Urothelium cell line (cell line): Measurements from ENCODE around the gene RAB40C.

Experiments
- DNase-seq: peaks from one replicate; pipeline ENCODE4 v3.0.0; 2011; ENCODE audit warnings: low spot score, mixed read lengths
- FAIRE-seq: peaks from 2 replicates; lab custom pipeline; 2011; peaks lifted over from hg19 to GRCh38; lab: Jason Lieb, UNC

RAB40C gene, protein sequence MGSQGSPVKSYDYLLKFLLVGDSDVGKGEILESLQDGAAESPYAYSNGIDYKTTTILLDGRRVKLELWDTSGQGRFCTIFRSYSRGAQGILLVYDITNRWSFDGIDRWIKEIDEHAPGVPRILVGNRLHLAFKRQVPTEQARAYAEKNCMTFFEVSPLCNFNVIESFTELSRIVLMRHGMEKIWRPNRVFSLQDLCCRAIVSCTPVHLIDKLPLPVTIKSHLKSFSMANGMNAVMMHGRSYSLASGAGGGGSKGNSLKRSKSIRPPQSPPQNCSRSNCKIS

DNA sequence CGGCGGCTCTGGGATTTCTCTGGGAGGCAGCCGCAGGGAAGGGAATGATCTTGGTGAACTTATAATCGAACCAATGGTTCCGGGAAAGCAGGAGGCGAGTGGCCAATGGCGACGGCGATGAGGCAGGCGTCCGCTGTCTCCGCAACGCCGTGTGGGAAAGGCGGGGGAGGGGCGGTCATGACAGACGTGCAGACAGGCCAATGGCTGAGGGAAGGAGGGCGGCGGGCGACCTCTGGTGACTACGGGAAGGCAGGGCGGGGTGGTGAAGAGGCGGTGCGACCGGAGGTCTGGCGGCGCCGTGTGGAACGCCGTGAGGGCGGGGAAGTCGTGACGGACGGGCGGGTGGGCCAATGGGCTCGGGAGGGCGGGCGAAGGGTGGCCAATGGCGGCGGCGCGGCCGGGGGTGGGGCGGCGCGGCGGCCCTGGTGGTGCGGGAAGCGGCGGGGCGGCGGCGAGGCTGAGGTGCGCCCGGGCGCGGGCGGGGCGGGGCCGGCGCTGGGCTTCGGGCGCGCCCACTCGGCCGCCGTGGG is at the start of gene RAB40C:
Gene RAB40C, plus strand, starts transcription at position 409 of the 530 bp plus-strand sequence. CDS start 226 bp downstream, outside the sequence.
- peak; percentile 99 for DNase-seq
- peak; percentile 81 for FAIRE-seq

DNA sequence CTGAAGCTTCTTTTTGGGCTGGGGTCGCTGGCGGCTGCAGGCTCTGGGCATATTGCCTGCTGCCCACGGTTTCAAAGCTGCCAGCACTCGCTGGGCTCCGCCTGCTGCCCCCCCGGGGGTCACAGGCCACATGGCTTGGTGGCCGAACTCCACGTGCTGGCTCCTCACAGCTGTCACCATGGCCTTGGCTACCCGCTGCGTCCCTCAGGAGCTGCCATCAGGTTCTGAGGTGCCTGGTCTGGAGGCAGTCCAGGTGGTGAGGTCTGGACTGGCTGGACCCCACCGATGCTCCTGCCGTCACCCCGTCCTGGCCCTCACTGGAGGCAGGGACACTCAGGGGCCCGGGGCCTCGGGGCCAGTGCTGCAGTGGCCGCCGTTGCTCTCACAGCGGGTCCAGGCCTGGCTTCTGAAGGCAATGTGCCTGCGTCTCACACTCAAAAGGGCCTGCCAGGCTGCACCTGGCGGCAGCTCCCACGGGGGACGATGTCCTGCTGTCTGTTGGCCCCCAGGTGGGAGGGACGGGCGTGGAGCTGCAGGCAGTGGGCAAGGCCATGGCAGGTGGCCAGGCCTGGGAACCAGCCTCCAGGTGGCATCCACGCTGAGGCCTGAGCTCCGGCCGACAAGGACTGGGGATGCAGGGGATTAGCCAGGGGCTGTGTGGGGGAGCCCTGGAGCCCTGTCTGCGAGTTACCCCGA is 49.1 kb upstream of the RAB40C start:
- no peak for FAIRE-seq
- DNase-seq, result no peak

- FAIRE-seq (no peak), DNase-seq (no peak)
These were observed 46.3 kb upstream of the RAB40C start for GRCh38 chr16:543301-544164.

DNA sequence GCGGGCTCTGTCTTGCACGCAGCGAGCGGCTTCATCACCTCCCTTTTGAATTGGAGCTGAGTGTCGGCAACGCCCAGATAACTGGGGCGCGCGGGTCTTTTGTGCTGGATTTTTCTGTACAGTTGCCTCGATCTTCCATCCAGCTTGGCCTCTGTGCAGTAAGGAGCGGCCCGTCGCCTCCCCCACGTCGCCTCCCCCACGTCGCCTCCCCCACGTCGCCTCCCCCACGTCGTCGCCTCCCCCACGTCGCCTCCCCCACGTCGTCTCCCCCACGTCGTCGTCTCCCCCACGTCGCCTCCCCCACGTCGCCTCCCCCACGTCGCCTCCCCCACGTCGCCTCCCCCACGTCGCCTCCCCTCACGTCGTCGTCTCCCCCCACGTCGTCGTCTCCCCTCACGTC is 45.3 kb upstream of the RAB40C start:
- FAIRE-seq (no peak), DNase-seq (no peak)

DNA sequence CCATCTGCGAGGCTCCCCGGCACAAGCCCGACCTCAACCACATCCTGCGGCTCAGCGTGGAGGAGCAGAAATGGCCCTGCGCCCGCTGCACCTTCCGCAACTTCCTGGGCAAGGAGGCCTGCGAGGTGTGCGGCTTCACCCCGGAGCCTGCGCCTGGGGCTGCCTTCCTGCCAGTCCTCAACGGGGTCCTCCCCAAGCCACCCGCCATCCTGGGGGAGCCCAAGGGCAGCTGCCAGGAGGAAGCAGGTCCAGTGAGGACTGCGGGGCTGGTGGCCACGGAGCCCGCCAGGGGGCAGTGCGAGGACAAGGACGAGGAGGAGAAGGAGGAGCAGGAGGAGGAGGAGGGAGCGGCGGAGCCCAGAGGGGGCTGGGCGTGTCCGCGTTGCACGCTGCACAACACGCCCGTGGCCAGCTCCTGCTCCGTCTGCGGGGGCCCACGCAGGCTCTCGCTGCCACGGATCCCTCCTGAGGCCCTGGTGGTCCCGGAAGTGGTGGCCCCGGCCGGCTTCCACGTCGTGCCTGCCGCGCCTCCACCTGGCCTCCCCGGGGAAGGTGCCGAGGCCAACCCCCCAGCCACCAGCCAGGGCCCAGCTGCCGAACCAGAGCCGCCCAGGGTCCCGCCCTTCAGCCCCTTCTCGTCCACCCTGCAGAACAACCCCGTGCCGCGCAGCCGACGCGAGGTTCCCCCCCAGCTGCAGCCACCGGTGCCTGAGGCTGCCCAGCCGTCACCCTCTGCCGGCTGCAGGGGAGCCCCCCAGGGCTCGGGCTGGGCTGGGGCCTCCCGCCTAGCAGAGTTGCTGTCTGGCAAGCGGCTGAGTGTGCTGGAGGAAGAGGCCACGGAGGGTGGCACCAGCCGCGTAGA is 42.7 kb upstream of the RAB40C start:
- DNase-seq, result no peak
- FAIRE-seq, result no peak

DNA sequence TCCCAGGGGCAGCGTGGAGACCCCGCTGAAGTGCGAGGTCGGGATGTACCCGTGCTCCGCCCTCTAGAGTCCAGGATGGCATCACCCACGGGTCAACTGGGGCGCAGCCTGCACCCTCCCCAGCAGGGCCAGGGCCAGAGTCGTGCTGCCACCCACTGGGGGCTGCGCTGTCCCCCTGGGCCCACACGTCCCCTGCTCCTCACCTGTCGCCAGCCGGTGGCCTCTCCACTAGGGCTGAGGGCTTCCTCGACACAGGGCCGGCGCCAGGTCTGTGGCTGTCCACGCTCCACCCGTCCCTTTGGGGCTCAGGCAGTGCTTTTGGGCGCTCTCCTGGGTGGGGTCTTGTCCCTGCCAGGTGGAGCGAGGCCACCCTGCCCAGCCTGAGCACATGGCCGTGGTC is 41.3 kb upstream of the RAB40C start:
- no peak for FAIRE-seq
- no peak for DNase-seq

- DNase-seq (no peak), FAIRE-seq (no peak)
These were observed 40.2 kb upstream of the RAB40C start for GRCh38 chr16:549544-550263.

GRCh38 chr16:551210-551609 is 38.7 kb upstream of the RAB40C start:
- FAIRE-seq, result no peak
- no peak for DNase-seq

GRCh38 chr16:552171-552570 is 37.7 kb upstream of the RAB40C start:
- DNase-seq (no peak), FAIRE-seq (no peak)

- no peak for FAIRE-seq
These were observed 36.1 kb upstream of the RAB40C start for GRCh38 chr16:553601-554296.

GRCh38 chr16:554297-554621 is 35.6 kb upstream of the RAB40C start:
- DNase-seq (no peak), FAIRE-seq (no peak)

More at GRCh38 chr16:553601-554296, 36.1 kb upstream of the RAB40C start:
- no peak for DNase-seq

DNA sequence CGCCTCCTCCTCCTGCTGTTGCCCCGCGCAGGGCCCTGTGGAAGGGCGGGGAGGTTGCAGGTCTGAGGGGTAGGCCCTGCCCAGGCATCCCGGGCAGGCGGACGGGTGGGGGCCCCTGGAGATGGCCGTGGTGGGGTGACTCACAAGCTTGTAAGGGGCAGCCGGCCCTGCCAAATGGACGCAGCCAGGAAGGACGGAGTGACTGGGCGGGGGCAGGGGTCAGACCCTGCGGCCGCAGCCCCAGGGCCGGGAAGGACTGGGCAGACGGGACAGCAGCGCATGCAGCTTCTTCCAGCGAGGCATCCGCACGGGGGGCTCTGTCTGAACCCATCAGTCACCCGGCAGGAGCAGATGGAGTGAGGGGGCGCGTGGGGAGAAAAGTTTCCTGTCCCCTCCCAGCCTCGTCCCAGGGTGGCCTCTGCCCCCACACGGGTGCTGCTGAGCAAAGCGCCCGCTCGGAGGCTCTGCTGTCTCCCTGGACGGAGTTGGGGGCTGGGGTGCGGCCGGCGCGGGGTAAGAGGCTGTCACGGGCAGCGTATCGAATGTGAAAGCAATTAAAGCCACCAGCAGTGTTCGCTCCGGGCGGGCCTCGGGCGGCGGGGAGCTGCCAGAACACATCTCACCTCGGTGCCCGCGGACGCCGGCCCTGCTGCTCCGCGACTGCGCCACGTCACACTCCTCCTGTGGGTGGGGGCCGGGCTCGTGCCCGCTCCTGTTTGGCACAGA is 35.1 kb upstream of the RAB40C start:
- no peak for FAIRE-seq
- DNase-seq, result no peak

DNA sequence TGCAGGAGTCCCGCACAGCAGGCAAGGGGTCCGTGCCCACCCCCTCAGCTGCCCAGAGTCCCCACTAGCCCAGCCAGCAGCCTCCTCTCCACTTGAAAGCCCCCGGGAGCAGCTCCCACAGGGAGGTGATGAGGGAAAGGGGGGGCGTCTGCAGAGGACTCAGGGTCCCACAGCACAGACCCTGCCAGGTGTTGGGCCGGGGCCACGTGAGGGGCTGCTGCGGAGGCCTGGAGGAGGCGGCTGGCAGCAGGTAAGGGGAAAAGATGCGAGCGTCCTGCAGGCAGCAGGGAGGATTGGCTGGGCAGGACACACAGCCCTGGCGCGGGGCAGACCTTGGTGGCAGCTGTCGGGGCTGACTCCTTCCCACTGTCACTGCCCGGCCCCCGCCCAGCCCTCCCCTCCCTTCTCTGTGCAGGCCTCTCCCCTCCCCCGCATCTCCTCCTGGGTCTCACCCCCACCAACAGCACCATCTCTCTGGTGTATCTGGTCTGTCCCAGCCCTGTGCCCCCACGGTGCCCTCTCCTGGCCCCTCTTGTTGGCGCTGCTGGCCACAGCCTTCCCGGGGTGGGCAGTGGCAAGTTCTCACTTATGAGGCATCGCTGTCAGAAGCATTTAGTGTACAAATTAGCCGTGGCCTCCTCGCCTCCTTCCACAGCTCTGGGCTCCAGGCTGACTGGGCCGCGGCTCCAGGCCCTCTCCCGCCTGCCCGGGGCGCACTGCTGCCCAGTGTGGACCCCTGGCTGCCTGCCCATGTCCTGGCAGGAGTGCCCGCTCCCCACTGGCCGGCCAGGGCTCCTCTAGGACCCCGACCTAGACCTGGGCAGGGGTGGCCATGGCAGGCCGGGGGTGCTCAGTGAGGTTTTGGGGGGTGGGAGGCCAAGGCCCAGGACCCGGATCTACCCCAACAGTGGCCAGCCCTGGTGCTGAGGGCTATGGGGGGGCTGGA is 34.1 kb upstream of the RAB40C start:
- no peak for DNase-seq
- FAIRE-seq, result no peak

GRCh38 chr16:556474-557173 is 33.2 kb upstream of the RAB40C start:
- FAIRE-seq (no peak), DNase-seq (no peak)

- FAIRE-seq, result no peak
- no peak for DNase-seq
These were observed 32.2 kb upstream of the RAB40C start for GRCh38 chr16:557463-558297.
